HG02571 (cell line): ENCODE data around the gene MINDY4.

ENCODE experiments used
- ATAC-seq: cut with Tn5 transposase; IDR thresholded peaks from one replicate; pipeline ENCODE4 v1.9.1; 2021; ENCODE audit warnings: mild to moderate bottlenecking, moderate library complexity; ENCODE audit not compliant: unreplicated experiment

MINDY4 gene

DNA sequence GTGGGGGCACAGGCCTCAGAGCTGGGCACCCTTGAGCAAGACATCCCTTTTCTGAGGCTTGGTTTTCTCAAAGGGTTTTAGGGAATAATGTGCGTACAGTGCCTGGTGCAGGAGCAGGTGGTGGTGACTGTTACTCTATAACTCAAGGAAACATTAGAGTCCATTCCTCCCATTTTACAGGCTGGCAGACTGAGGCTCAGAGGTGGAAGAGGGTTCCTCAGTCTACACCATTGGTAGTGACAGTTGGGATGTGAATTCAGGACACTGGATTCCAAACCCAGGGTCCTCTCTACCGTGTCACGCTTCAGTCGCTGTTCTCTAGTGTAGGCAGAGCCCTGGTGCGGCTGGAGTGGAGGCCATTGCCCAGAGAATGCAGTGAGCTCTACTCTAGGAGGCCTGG lies 100.4 kb downstream of the MINDY4 start:
- ATAC-seq: no peak

- ATAC-seq: no peak
Observed at GRCh38 chr7:30873207-30873606, 102.0 kb downstream of the MINDY4 start.

- no peak for ATAC-seq
Observed at GRCh38 chr7:30873656-30874055, 102.4 kb downstream of the MINDY4 start.

- ATAC-seq: no peak
Observed at GRCh38 chr7:30874656-30875302, 103.6 kb downstream of the MINDY4 start.

GRCh38 chr7:30877015-30877769 lies 106.0 kb downstream of the MINDY4 start:
- no peak for ATAC-seq

DNA sequence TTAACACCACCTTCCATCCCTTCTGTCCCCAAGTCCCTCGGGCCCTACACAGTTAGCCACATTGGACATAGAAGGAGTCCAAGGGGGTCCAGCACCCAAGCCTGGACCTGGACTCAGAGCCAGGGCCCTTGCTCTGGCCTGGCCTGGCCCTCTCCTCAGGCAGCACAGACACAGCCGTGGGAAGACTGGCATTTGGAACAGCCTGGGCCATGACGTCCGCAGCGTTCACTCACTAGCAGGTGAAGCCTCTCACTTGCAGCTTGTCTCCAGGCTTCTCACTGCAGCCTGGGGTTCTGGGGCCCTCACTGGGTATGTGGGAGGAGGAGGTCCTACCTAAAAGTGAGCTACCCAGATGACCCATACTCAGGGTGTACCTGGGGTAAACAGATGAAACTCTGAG lies 106.8 kb downstream of the MINDY4 start:
- no peak for ATAC-seq

DNA sequence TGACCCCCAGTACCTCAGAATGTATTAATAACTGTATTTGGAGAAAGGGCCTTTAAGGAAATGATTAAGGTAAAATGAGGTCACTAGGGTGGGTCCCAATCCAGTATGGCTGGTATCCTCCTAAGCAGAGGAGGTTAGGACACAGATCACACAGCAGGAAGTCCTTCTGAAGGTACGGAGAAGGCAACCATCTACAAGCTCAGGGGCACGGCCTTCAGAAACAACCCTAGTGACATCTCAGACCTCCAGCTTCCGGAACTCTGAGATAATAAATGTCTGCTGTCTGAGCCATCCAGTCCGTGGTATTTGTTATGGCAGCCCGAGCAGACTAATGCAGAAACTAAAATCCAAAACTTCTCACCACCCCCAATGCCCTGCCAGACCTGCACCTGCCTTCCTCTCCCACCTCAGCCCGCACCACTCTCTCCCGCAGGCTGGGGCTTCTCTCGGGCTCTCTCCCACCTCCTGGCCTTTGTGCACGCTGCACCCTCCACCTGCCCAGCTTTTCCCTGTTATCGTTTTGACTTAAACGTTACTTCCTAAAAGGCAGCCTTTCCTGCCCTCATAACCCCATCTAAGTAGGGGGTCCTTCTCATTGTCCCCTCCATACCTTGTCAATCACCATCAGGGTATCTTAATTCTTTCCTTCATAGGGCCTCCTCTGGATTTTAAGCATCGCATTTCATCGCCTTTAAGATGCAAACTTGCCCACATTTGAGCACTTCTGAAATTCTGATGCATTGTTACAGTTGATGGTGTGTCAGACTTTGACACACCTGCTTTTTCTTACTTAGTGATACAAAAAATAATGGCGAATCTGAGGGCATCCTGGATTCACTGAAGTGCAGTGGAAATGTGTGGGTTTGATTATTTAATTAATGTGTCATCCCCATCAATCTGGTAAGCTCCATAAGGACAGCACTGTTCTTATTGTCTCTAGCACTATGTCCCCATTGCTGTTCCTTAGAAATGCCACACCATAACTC lies 108.2 kb downstream of the MINDY4 start:
- no peak for ATAC-seq

- no peak for ATAC-seq
Observed at GRCh38 chr7:30880125-30880720, 109.0 kb downstream of the MINDY4 start.

DNA sequence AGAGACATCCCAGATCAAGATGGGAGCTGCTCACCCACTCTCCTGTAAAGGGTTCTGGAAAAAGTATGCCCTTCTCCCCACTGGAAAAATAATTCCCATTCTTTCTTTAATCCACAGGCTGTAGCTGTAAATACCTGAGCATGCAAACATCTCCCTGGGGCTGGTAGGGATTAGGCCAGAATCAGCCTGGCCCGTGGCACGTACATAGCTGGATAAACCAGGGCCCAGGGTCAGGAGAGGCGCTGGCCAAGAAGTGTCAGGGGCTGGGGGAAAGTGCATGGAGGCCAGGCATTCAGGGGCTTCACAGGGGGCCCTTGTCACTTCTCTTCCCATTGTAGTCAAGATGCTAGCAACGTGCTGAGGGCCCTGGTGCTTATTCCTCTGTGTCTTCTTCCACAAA lies 109.7 kb downstream of the MINDY4 start:
- ATAC-seq: no peak

- ATAC-seq: no peak
Observed at GRCh38 chr7:30881448-30881847, 110.2 kb downstream of the MINDY4 start.

DNA sequence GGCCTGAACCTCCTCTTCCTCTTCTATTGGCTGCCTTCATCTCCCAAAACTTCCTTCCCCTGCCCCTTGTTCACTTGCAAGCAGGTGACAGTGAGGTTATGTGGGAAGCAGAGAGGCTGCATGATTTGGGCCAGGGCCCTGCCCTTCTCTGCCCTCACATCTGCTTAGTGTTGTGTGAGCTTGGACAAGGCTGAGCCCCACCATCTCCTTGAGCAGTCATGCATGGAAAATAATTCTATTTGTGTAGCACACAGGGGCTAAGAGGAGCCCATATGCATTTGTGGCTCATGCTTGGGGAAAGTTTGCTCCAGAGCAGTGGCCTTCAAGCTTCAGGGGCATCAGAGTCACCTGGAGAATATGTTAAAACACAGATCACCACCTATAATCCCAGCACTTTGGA lies 113.7 kb downstream of the MINDY4 start:
- no peak for ATAC-seq

DNA sequence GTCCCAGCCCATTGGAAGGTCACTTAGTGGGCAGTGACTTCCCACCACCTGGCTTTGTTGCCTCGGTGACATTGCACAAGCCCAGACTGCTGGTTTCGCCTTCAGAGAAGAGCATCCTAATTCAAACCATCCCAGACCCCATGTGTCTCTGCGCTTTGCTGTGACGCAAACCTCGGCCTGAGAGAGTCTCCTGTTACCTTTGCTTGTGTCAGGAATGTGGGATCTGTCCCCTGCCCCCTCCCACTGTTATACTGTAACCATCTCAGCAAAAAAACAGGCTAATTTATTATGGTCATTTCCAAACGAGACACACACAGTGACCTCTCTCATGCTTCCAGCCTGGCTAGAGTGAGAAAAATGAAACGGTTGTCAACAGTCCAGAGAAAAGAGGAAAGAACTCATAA lies 115.4 kb downstream of the MINDY4 start:
- no peak for ATAC-seq

DNA sequence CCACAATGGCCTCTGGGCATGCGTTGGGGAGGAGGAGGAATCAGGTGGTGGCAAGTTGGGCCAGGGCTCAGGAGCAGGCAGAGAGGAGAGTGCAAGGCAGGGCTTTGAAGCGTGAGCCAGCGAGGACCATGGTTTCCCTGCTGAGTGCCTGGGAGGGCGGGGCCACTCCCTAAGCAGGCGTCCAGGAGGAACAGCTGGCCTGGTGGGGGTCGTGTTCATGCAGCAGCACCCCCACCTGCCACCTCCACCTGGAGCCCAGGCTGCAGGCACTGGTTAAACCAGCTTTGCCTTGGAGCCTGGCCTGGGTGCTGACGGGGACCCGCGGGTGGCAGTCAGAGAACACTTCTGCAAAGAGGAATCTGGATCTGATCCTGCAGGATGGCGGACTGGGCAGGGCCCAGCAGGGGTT lies 116.3 kb downstream of the MINDY4 start:
- no peak for ATAC-seq

DNA sequence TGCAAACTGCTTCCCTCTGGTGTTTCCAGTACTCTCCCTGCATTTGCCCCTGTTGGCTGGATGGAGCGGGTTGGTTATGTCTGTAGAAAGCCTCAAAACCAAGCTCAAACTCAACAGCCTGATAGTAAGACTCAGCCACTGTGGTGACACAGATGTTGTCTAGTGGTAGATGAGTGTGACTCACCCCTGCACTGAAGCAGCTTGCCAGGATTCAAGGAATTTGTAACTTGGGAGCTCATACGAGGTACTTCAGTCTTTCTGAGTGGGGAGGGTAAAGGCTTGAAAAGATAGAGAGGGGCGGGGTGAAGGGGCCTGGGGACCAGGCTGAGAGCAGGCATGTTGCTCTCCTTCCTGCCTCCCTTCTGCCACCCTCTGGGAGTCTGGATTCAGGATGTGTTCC lies 117.5 kb downstream of the MINDY4 start:
- ATAC-seq: no peak

GRCh38 chr7:30890226-30890625 lies 119.0 kb downstream of the MINDY4 start:
- ATAC-seq: no peak

- ATAC-seq: no peak
Observed at GRCh38 chr7:30893357-30893756, 122.1 kb downstream of the MINDY4 start.

GRCh38 chr7:30894009-30894408 lies 122.8 kb downstream of the MINDY4 start:
- no peak for ATAC-seq

GRCh38 chr7:30894866-30895605 lies 123.8 kb downstream of the MINDY4 start:
- no peak for ATAC-seq

DNA sequence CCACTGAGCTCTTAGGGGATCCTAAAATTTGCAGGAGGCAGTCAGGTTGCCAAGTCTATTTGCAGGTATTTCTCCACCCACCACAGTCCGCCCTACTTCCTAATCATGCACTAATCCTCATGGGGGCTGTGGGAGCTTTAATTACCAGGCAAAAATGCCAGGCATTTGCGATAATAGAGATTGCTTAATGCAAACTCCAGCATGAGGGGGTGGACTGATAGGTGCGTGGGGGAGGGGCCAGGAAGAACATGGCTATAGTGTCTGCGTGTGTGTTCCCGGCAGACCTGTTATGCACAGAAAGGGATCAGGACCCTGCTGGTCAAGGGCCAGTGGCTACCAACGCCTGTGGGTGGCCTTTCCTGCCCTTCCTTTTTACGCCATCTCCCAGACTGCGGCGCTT lies 124.8 kb downstream of the MINDY4 start:
- no peak for ATAC-seq
